Stimulated activated CD4-positive, alpha-beta T cell treated with anti-CD3 and anti-CD28 coated beads, Interleukin-15, amount 100 ng/mL, for 48 hours (primary cell): ENCODE measurements around the gene GOLGA6A.
"Not testable (repeated sequence)": the region's sequence is repeated elsewhere in the genome, so short reads cannot be mapped to it uniquely, and the experiment has no call there.

Experiments
- DNase-seq, 2 donors: peaks; one replicate each; pipeline ENCODE4 v3.0.0-alpha.2; 2020; ENCODE audit warnings: low read depth in 2 of 2

GOLGA6A gene

DNA sequence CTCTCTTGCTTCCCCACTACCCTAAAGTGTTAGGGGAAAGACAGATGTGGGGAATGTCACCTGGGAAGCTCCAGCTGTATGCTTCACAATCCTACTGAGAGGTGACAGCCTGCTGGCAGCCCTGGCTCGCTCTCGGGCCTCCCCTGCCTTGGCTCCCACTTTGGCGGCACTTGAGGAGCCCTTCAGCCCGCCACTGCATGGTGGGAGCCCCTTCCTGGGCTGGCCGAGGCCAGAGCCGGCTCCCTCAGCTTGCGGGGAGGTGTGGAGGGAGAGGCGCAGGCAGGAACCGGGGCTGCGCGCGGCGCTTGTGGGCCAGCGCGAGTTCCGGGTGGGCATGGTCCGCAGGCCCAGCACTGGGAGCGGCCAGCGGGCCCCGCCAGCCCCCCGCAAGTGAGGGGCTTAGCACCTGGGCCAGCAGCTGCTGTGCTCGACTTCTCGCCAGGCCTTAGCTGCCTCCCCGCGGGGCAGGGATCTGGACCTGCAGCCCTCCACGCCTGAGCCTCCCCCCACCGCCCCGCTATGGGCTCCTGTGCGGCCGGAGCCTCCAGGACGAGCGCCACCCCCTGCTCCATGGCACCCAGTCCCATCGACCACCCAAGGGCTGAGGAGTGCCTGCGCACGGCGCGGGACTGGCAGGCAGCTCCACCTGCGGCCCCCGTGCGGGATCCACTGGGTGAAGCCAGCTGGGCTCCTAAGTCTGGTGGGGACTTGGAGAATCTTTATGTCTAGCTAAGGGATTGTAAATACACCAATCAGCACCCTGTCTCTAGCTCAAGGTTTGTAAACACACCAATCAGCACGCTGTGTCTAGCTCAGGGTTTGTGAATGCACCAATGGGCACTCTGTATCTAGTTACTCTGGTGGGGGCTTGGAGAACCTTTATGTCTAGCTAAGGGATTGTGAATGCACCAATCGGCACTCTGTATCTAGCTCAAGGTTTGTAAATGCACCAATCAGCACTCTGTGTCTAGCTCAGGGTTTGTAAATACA, 29.8 kb downstream of the GOLGA6A start:
- not testable (repeated sequence) for DNase-seq

GRCh38 chr15:74050556-74051234, 31.7 kb downstream of the GOLGA6A start:
- DNase-seq = no peak

DNA sequence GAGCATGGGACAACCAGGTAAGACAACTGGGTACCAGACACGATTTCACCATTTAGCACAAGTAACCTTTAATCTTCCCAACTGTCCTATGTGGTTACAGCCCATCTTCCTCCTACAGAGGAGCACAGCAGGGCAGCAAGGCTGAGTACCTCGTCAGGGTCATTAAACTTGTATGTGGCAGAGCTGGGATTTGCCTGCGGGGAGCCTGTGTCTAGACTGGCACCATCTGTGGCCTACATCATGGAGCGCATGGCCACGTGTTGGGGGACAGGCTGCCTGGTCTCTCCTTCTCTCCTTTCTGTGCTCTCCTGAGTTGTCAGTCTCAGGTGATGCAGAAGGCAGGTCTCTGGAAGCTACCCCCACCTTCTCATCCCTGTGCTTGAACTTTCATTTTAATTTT, 32.2 kb downstream of the GOLGA6A start:
- no peak for DNase-seq

DNA sequence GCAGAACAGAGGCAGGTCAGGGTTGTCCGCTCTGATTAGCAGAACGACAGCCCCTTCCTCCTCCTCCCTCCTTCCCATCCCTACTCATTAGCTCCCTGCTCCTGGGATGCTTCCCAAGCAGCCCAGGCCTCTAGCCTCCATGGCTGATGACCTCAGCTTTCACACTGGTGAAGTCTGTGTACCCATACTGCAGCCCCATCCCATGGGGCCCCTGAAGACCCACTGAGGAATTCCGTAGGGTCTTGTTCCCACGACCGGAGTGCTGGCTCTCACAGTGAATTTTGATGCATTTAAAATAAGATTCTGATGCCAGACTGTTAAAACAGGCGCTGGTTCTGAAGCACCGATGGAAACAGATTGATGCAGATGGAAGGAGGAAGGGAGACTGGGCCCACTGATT, 36.1 kb downstream of the GOLGA6A start:
- no peak for DNase-seq

- no peak for DNase-seq
Measured at GRCh38 chr15:74045636-74046274, 36.6 kb downstream of the GOLGA6A start.

DNA sequence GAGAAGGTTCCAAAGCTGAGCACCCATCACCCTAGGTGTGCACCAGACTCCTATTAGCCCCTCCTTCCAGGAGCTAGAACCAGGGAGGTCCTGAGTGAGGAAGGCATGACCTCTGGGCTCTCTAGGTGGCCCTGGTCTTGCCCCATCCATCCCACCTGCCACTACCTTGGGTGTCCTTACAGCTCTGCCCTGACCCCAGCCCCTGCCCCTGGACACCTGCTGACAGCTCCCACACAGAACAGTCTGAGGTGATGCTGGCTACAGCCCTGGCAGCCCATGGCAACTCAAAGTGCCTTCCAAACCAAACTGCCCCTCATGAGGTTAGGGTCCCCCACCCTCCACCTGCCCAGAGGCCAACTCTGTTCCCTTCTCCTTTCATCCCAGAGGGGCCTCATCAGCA, 37.2 kb downstream of the GOLGA6A start:
- DNase-seq = no peak

DNA sequence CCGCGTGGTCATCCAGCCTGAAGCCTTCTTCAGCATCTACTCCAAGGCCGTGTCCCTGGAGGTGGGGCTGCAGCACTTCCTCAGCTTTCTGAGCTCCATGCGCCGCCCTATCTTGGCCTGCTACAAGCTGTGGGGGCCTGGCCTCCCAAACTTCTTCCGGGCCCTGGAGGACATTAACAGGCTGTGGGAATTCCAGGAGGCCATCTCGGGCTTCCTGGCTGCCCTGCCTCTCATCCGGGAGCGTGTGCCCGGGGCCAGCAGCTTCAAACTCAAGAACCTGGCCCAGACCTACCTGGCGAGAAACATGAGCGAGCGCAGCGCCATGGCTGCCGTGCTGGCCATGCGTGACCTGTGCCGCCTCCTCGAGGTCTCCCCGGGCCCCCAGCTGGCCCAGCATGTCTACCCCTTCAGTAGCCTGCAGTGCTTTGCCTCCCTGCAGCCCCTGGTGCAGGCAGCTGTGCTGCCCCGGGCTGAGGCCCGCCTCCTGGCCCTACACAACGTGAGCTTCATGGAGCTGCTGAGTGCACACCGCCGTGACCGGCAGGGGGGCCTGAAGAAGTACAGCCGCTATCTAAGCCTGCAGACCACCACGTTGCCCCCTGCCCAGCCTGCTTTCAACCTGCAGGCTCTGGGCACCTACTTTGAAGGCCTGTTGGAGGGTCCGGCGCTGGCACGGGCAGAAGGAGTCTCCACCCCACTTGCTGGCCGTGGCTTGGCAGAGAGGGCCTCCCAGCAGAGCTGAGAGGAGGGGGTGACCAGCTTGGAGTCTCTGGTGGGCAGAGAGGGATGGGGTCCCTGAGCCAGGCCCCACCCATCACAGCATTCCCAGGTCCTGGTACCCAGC, 37.9 kb downstream of the GOLGA6A start:
- no peak for DNase-seq

GRCh38 chr15:74043425-74044266, 38.7 kb downstream of the GOLGA6A start:
- DNase-seq = no peak

- DNase-seq = no peak
Measured at GRCh38 chr15:74042603-74043424, 39.5 kb downstream of the GOLGA6A start.

- DNase-seq = no peak
Measured at GRCh38 chr15:74041777-74042435, 40.4 kb downstream of the GOLGA6A start.

DNA sequence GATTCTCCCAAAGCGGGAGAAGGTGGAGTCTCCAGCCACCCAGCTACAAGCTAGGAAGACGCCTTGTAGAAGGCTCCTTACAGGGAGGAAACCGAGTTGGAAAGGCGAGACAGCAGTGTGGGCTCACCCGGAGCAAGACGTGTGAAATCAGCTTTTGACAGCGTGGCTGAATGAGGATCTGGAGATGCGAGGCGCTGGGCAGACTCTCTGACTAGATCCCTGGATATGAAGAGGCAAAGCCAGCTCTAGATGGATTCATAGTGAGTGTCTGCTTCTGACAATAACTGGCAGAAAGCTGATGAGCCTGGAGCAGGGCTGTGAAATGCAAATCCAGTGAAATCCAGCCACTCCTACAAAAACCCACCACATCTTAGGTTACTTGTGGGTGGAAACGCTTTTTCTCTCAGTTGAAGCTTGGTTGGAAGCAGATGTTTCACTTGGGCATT, 41.0 kb downstream of the GOLGA6A start:
- no peak for DNase-seq

GRCh38 chr15:74040109-74040850, 42.1 kb downstream of the GOLGA6A start:
- no peak for DNase-seq

DNA sequence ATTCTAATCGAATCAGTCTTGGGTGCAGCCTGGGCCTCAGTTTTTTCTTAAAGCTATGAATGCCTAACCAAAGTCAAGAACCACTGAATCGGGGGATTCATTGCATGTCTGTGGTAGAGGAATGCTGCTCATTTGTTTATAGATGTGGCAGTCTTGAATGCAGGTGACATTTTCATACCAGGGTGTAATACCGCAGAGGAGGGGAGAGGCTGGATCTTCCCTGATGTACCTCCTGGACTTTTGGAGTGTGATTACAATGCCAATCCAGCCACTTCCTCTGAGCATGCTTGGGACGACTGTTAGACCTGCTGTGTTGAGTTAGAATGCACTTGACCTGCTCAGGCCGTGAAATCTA, 42.7 kb downstream of the GOLGA6A start:
- DNase-seq = no peak

DNA sequence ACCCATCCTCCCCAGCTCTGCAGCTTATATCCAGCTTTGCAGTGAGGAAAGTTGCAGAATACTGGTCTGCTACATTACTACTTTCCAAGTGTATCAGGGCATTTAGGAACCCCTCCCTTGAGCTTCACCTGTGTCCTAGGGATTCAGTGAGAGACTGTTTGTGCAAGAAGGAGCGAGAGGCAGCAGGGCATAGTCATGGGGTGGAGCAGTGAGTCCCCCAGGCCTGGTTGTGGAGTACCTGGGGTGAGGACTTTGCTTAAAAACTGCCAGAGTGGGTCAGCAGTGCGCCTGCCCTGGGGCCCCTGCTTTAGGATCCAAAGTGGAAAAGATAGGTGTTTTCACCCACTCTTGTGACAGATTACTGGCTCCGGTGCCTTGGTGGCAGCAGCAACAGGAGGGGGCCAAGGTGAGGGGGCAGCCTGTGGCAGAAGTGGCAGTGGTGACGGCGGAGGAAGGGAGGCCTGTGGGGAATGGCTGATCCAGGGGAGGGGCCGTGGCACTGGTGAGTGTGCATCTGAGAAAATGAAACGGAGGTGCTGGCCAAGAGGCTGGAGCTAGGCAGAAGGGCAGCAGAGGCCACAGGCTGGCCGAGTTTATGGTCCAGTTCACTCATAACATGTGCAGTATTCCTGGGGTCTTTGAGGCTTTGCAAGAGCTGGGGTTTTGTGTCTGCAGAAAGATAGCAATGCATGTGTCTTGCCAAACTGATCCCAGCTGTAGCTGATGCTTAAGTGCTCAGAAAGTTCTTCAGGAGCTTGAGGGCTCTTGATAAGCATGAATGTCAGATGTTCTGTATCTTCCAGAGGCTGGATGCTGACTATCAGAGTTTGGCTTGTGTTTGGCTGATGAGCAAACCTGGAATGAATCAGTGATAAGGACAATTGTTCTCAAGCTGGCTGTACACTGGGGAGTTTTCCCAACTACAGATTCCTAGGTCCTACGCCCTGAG, 43.4 kb downstream of the GOLGA6A start:
- DNase-seq = no peak

DNA sequence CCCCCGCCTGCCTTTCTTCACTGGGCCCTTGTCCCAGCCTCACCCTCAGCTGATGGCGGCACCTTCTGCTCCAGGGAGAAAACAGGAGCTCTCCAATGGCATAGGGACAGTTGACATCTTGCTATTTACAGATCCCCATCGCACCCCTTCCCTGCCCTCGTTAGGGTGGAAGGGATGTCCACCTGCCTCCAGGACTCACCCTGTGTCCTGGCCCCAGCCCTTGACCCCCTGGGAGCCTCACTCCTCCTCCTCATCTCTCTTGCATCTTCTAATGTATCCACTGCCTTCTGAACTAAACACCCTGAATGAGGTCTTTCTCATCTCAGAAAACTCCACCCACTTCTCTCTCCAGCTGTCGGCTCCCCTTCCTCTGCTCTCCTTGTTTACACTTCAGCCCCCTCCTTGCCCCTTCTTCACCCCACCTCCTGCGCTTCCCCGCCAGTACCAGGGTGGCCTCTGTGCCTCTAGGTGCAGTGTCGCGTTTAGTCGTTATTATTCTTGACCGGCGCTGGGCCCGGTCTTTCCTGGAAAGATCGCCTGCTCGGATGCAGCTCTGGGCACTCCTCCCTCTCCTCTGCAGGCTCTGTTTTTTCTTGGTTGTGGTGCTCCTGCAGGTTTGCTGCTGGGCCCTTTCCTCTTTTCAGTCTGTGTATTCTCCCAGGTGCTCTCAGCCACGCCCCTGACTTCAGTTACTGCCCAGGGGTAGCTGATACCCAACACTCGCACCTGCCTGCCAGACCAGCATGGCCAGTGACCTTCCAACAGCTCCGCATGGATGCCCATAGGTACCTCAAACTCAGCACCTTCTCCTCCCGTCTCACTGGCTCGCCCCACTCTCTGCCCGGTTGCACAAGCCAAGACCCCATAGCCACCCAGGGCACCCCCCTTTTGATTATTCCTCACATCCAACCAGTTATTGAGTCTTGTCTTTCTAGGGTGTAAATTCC, 44.9 kb downstream of the GOLGA6A start:
- no peak for DNase-seq
